ENCODE measurements around the gene MAGEA6. TPM values are rescaled to one million over a fixed set of nuclear protein-coding genes. Genes with fewer than 3 reads are reported as not detected.
"Not testable (repeated sequence)": the region's sequence is repeated elsewhere in the genome, so short reads cannot be mapped to it uniquely, and the experiment has no call there.

The MAGEA6 gene
- total RNA-seq: not detected

DNA sequence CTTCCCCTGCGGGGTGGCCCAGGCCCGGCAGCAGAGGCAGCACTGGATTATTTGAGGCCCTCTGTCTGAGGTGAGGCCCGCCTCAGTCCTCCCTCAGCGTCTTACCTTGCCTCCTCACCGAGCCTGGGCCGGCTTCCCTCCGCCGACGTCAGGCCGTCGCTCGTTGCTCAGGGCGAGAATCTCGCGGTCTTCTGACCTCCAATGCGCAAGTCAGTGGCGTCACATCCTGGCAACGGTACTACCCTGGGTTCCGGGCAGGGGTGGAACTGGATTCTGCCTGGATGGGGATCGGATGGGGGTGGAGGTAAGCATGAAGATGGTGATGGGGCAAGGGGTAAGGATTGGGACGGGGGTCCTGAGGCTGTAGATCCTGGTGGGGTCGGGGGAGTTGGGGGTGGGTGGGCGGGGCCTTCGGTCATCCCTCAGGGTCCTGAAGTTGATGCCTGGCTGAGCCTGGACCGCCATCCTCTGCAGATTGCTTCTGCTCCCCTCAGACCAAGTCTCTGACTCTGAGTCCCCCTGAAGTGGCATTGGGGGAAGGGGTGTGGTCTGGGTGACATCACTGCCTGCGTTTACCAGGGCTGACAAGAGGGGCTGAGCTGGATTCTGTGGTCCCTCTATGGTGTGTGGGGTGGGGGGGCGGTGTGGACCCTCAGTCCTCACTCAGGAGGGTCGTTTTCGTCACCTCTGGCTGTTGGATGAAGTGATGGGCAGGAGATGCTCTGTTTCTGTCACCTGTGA is at the start of gene MAGEA6:
MAGEA6 (minus strand) TSS at position 141 of the 741 bp plus-strand sequence. CDS start 2,039 bp downstream, outside the sequence.
- not testable (repeated sequence) for DNase-seq

DNA sequence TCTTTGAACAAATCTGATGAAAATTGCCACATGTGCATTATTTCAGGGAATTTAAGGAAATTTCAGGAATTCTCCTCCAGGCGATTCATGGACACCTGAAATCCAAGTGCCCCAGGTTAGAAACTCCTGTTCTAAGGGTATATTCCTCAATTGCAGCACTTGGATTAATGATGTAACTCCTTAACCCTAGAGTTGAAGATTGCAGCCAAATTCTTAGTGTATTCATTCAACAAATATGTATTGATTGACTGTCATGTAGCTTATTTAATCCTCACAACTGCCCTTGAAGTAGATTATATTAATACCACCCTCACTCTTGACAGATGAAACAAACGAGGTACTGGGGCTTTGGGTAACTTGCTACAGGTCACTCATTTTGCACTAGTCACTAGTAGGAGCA is 49.8 kb upstream of the MAGEA6 start:
- DNase-seq: no peak

GRCh38 chrX:152818356-152818755 is 48.9 kb upstream of the MAGEA6 start:
- no peak for DNase-seq

DNA sequence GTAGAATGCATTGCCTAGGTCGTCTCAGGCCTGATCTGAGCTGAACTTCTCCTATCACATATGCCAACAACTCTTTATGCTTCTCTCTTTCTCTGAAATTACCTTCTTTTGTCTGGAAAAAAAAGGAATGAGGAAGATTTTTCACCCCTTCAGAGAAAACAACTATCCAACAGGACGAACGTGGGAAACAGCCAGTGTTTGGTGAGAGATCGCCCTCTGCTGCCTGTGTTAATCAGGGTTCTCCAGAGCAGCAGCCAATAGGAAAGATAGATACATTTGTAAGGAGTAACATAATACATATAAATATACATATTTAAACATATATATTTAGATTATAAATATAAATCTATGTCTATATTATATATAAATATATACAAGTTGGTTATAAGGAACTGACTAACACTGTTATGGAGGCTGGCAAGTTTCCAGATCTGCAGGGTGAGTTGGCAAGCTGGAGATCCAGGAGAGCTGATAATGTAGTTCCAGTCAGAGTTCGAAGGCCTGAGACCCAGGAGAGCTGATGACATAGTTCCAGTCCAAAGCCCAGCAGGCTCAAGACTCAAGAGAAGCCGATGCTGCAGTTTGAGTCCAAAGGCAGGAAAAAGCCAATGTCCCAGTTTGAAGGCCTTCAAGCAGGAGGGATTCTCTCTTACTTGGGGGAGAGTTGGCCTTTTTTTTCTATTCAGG is 47.7 kb upstream of the MAGEA6 start:
- DNase-seq: no peak

DNA sequence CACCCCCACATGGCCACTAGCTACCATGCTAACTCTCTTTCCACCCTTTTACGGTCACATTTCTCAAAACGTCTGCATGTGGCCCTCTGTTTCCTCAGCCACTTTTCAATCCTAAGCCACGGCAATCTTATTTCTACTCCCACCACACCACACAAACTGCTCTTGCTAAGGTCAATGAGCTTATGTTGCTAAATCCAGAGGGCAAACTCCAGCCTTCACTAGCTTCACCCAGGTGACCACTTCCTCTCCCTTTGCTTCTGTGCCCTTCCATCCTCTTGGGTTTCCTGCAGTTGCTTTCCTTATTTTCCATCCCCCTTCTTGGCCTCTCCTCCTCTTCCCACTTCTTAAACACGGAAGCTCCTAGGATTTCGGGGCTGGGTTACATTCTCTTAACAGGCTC is 44.6 kb upstream of the MAGEA6 start:
- DNase-seq: no peak

DNA sequence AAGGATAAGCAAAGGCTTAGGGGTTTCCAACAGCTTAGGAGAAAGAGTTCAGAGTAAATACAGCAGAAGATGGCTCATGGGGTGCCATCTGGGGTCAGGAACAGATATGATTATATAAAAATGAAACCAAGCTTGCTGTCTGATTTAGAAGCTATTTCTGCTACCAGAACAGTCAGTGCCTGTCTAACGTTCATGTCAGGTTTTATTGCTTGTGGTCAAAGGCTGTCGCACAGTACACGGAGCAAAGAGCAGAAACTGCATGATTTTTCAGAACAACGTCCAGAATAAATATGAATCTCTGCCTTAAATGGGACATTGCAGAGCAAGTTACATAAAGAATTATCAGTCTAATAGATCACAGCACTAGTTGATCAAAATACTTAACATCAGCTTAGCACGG is 43.7 kb upstream of the MAGEA6 start:
- DNase-seq: no peak

- DNase-seq: no peak
Measured at GRCh38 chrX:152810403-152810802, 40.9 kb upstream of the MAGEA6 start.

DNA sequence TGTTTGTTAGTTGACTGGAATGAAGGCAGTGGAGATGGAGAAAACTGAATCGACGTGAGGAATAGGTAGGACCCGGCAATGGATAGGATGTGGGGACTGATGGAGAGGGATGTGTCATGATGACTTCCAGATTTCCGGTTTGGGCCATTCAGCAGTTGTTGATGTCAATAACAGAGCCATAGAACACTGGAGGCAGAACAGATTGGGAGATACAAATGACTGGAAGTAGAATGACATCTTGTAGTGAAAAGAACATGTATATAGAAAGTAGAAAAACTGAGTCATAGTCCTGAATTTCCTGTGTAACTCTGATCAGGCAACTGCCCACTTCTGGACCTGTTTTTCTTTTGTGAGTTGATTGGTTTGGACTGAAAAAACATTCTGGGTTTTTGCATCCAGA is 36.5 kb upstream of the MAGEA6 start:
- DNase-seq: no peak

DNA sequence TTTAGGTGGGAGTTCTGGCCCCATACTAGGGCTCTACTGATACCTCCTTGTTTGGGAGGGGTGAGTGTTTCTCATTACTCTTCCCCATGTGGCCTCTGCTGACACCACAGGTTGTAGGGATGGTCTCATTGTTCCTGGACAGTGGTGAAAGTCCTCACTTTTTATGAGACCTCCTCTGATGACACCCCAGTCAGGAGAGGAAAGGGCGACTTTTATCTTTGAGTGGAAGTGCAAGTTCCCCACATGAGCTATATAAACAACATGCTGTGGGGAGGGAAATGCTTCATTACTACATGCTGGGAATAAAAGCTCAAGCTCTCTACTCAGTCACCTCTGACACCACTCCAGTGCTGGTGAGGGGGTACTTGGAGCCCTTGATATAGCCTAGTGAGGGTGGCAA is 29.5 kb upstream of the MAGEA6 start:
- no peak for DNase-seq

DNA sequence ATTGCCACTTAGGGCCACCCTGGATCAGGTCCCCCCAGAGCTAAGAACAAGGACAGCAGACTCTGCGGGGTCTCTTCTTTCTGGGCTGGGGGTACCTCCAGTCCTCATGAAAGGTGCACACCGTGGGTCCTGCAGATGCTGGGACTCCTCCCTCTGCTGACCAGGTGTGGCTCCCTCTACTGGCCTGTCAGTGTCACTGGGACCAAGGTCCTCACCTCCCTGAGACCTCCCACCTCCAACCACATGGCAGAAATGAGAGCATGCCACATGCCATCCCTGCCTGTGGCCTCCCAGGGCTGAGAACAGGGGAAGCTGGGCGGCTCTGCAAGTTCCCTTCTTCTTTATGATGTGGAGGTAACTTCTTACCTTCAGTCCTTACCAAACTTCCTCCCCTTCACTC is 17.6 kb upstream of the MAGEA6 start:
- not testable (repeated sequence) for DNase-seq

- not testable (repeated sequence) for DNase-seq
Measured at GRCh38 chrX:152766562-152766961, 2.9 kb downstream of the MAGEA6 start.

DNA sequence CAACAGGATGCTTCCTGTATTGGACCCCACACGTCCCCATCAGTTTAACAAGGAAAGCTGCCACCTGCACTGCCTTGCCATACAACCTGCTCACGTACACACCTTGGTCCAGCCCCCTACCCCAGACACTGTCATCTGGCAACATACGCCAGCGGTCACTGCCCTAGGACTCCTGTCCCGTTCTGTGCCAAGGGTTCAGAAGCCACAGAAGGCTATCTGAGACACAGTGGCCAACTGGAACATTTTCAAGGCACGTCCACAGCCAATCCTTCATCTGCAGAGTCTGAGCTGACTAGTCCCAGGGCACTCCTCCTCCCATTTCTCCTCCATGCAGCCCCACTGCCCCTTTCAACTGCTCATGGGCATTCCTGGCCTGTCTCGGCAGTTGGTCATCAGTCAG is 7.9 kb downstream of the MAGEA6 start:
- DNase-seq: not testable (repeated sequence)

GRCh38 chrX:152759544-152759943 is 9.9 kb downstream of the MAGEA6 start:
- DNase-seq: not testable (repeated sequence)

DNA sequence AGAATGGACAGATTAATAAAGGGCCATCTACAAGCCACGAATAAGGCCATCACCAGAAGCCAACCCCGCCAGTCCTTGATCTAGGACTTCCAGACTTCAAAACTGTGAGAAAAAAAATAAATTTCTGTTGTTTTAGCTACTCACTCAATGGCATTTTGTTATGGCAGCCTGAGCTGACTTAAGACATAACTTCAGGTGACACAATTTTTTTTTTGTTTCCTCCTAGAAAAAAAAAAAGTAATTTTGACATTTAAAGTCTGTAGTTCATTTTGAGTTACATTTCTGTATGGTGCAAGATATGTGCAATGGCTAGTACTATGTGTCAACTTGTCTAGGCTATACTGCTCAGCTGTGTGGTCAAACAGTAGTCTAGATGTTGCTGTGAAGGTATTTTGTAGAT is 10.6 kb downstream of the MAGEA6 start, which contains the start of gene CSAG3:
CSAG3 (plus strand) TSS at position 301 of the 400 bp plus-strand sequence.
- not testable (repeated sequence) for DNase-seq

DNA sequence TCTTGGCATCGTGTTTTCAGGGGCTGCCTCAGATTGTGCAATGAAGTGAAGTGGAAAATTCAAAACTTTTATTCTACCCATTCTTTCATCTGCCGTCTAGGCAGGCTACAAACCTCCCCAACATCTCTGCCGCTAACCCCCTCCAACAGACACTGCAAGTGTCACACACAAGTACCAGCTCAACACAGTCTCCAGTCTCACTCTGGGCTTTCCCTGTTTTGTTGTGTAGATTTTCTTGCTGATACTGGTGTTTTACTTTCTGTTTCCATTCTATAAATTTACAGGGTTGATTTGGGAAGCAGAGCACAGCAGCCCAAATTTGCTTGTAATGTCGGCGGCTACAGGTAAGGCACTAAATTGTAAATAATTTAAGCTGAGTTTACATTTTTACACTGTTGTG is 14.6 kb downstream of the MAGEA6 start:
- not testable (repeated sequence) for DNase-seq

DNA sequence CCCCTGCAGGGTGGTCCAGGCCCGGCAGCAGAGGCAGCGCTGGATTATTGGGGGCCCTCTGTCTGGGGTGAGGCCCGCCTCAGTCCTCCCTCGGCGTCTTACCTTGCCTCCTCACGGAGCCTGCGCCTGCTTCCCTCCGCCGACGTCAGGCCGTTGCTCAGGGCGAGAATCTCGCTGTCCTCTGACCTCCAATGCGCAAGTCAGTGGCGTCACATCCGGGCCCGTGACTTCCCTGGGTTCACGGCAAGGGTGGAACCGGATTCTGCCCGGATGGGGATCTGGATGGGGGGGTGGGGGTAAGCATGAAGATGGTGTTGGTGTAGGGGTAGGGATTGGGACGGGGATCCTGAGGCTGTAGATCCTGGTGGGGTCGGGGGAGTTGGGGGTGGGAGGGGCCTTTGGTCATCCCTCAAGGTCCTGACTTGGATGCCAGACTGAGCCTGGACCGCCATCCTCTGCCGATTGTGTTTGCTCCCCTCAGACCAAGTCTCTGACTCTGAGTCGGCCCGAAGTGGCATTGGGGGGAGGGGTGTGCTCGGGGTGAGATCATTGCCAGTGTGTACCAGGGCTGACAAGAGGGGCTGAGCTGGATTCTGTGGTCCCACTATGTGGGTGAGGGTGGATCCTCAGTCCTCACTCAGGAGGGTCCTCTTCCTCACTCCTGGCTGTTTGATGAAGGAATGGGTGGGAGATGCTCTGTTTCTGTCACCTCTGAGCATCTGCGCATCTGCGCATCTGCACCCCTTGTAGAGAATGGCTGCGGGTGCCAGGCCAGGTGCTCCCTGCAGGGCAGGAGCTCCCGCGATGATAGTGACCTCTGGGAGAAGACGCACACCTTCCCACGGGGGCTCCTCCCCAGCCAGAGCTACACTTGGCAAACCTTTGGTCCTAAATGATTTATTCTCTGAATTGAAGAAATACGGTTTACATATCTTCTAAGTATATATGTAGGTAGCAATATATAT is 15.5 kb downstream of the MAGEA6 start, which contains the start of gene MAGEA2:
MAGEA2 (minus strand) TSS at position 157 of the 965 bp plus-strand sequence. CDS start 2,479 bp downstream, outside the sequence.
- not testable (repeated sequence) for DNase-seq

DNA sequence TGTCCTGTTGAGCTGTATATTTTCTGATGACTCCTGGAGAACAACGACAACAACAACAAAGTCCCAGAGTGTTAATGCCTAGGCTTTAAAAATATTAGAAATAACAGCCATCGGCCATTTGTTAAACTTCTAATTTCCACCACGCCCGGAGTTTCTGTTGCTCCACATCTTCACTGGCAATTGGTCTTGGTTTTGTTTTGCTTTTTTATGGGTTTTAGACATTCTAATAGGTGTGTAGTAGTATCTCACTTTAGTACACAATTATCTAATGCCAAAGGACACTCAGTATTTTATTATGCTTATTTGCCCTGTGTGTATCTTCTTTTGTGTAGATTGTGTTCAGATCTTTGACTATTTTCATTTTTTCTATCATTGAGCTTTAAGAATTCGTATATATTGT is 30.9 kb downstream of the MAGEA6 start:
- DNase-seq: no peak

- DNase-seq: not testable (repeated sequence)
Measured at GRCh38 chrX:152736528-152736927, 33.0 kb downstream of the MAGEA6 start.

DNA sequence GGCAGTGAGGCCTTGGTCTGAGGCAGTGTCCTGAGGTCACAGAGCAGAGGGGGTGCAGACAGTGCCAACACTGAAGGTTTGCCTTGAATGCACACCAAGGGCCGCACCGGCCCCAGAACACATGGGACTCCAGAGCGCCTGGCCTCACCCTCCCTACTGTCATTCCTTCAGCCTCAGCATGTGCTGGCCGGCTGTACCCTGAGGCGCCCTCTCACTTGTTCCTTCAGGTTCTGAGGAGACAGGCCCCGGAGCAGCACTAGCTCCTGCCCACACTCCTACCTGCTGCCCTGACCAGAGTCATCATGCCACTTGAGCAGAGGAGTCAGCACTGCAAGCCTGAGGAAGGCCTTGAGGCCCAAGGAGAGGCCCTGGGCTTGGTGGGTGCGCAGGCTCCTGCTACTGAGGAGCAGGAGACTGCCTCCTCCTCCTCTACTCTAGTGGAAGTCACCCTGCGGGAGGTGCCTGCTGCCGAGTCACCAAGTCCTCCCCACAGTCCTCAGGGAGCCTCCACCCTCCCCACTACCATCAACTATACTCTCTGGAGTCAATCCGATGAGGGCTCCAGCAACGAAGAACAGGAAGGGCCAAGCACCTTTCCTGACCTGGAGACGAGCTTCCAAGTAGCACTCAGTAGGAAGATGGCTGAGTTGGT is 33.5 kb downstream of the MAGEA6 start:
- DNase-seq: no peak

GRCh38 chrX:152735101-152735500 is 34.4 kb downstream of the MAGEA6 start:
- no peak for DNase-seq

DNA sequence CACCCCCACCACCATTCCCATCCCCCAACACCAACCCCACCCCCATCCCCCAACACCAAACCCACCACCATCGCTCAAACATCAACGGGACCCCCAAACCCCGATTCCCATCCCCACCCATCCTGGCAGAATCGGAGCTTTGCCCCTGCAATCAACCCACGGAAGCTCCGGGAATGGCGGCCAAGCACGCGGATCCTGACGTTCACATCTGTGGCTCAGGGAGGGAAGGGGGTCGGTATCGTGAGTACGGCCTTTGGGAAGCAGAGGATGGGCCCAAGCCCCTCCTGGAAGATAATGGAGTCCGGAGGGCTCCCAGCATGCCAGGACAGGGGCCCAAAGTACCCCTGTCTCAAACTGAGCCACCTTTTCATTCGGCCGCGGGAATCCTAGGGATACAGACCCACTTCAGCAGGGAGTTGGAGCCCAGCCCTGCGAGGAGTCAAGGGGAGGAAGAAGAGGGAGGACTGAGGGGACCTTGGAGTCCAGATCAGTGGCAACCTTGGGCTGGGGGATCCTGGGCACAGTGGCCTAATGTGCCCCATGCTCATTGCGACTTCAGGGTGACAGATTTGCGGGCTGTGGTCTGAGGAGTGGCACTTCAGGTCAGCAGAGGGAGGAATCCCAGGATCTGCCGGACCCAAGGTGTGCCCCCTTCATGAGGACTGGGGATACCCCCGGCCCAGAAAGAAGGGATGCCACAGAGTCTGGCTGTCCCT is 35.2 kb downstream of the MAGEA6 start:
- not testable (repeated sequence) for DNase-seq

All from effector CD4-positive, alpha-beta T cell (primary cell).